ENCODE results near the gene SH3RF3.

SH3RF3 gene

DNA sequence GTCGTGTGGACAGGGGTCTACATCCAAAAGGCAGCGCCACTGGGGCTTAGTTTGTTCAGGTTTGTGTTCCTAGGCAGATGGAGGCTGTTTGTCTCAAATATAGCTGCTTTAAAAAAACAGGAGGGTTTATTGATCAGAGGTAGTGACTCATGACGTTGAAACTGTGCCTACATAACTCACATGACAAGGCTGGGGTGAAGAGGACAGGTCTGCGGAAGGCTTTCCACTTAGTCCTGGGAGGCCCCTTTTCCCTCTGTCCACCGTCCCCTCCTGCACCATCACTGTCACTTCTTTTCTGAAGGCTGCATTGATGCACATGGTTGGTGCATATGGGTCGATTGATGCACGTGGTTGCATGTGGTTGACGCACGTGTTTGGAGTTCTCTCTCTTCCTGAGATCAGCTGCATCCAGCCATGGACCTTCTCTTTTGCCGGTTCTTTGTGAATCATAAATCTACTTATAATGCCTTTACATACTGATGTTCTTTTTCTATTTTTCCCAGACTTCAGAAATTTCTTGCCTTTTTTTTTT, 10.9 kb downstream of the SH3RF3 start:
- DNase-seq: no peak

DNA sequence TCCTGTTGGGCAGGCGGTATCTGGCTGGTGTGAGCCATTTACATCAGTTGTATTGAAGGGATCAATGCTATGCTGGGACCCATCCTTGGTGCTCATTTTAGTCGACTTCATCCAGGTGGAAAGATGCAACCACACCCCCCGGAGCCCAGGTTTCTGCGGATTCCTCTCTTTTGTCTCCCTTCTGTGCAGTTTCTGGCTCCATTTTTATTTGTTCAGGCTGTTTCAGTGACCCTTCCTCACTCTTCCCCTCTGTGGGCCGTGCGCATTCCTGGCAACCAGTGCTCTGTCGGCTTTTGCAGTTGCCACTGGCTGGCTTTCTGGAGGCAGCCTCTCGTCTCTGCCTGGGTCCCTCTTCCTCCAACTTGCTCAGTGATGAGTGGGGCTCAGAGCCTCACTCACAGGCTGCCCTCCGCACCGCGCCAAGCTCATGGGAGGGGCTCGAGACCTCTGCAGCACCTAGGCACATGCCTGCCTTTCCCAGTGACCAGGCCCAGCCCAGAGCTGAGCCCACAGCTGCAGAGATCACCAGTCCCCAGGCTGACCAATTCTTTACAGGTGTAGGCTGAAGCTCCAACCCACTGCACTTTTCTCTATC, 12.1 kb downstream of the SH3RF3 start:
- no peak for DNase-seq

DNA sequence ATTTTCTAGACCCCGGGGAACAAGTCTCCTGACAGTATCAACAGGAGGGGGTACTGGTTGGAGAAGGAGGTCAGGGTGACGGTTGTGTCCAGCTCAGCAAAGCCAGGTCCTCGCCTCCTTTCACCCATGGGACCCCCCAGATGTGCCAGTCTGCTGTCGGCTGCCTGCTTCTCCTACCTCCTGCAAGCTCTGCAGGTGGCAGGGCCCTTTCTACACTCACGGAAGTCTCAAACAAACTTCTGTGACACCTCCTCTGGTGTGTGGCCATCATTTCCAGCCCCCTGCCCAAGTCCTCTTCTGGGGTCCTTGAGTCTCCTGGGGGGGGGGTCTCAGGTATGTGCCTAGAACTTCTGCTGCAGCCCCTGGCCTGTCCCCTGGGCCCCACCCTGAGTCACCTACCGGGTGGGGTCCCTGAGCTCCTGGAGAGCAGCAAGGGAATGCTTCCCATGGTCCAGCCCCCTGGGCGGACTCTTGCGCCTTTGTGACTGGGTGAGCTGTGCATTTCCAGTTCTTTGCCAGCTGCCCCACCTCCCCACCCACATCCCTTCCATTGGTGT, 12.8 kb downstream of the SH3RF3 start:
- DNase-seq: no peak

DNA sequence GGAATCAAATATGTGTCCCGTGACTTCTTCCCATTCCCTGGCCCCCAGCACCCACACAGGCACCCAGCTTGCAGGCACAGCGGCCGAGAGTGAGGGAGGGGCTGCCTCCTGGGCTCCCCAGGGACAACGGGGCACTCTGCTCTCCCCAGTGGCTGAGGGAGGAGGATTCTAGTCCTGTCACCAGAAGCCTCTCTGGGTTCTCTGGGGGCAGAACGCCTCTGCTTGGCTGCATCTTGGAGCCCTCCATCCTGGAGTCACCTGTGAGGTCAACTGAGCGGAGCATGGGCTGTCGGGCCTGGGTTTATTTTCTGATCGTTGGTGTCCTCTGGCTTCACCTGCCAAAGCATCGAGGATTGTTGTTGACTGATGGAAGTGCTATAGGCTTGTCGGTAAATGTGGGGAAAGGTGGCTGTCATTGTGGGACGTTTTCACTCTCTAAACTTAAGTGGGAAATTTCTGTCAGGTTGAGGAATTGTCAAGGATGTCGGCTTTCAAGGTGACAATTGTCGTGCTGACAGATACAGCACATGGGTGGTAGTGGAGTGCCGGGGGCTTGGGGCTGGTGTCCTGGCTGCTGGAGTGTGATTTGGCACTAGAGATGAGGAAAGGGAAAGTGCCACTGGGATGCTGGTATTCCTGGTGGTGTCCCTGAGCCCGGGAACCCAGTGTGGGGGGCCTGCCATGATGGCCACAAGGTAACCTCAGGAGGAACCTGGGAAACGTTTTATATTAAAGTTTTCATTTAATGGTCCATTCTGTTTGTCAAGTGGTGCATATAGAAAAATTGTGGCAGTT, 13.6 kb downstream of the SH3RF3 start:
- no peak for DNase-seq

DNA sequence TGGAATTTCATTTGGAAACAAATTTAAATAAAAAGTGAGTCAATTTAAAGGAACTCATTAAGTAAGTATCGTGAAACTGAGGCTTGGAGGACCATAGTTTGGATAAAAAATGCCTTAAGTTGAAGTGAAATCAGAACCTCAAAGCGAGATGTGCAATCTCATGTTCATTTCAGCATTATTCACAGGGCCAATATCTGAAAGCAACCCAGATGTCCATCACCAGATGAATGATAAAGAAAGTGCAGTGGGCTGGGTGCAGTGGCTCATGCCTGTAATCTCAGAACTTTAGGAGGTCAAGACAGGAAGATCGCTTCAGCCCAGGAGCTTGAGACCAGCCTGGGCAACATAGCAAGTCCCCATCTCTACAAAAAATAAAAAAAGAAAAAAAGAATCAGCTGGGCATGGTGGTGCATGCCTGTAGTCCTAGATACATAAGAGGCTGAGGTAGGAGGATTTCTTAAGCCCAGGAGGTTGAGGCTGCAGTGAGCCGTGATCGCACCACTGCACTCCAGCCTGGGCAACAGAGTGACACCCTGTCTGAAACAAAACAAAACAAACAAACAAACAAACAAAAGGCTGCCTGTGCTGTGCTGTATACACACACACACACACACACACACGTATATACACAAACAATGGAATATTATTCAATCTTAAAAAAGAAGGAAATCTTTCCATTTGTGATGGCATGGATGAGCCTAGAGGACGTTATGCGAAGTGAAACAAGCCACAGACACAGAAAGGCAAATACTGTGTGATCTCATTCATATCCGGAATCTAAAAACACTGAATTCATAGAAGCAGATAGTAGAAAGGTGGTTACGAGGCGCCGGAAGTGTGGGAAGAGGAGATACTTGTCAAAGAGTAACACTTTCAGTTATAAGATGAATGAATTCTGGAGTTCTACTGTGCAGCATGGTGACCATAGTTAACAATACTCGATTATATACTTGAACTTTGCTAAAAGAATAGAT, 14.5 kb downstream of the SH3RF3 start:
- DNase-seq: no peak

DNA sequence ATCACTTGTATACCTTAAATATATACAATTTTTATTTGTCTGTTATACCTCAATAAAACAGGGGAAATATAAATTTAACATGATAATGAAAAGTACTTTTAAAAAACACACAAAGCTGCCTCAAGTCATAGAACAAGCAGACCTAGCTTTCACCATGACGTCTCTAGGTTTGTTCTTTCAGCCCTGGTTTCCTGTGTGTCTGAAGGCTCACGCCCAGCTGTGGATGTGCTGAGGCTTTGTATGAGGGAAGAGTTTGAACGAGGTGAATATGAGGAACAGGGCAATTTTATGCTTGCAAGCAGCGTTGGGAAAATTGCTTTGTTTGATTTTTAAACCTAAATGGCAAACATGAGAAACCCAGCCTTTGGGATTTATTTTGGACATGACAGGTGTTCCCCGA, 15.3 kb downstream of the SH3RF3 start:
- no peak for DNase-seq

DNA sequence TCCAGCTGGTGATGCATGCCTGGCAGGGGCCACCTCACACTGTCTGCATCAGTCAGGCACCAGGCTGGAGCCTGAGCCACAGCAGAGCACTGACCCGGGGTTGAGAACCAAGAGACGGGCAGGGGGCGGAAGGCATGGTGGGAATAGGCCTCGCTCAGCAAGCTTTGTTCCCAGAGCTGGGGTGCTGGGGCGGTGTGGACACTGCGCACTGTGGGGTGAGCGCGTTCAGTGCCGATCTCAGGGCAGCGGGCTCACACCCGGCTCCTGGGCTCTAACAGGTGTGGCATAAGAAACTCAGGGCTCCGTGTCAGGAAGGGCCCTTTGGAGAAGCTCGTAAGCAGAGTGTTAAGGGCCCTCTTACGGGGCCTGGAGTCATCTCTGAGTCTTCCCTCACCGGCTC, 15.7 kb downstream of the SH3RF3 start:
- no peak for DNase-seq

DNA sequence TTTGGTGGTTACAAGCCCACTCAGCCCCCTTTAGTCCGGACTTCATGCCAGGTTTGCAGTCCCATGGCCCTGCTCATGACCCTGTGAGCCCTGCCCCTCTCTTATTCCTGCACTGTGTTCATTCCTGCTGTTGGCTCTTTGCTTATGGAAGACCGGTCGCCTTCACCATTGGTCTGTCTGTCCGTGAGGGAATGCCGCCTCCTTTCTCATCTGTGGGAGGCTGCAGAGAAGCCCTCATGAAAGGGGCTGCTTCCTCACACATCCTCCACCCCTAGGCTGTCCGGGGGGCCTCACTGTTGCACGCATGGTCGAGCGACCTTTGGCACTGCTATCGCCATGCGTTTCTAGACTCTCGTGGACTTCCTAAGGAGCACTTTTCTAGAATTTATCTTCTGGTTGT, 16.3 kb downstream of the SH3RF3 start:
- no peak for DNase-seq

DNA sequence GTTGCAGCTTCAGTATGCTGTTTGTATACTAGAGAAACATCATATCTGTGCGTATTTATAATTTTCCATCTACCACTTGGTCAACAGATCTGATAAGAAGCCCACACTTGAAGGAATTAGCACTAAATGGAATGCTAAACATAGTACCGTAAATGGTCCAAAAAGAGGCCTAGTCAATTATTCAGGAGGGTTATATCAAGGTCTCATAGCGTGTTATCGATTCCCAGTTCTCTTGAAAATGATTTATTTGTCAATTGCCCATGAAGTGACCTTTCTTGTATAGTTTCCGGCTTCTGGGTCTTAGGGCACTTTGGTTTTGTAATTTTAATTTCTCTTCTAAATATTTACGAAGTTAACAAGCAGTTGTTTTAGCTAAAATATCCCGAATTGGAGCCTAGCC, 18.4 kb downstream of the SH3RF3 start:
- no peak for DNase-seq

DNA sequence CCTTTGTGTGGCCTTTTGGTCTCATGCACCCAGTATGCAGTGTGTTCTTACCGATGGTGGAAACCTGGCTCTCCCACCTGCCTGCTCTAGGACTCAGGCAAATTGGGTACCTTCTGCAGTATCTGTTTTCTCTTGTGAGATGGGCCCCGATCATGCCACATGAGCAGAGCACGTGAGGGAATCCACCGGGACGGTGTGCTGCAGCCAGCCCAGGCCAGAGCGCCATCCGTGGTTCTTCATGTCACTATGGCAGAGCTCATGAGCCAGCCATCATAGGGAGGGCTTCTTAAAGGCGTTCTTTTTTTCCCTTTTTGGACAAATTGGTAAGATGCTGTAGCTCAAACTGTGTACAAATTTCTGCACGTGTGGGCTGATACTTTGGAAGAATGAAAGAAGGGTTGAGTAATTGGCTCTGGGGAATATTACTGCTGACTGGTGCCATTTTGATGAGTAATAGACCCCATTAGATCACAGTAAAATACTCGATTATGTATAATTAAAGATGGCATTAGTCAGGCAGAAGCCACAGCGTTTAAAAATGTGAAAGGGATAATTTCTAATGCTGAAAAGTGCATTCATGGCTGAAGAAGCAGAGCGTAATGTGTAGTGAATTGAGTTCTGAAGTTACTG, 19.2 kb downstream of the SH3RF3 start:
- no peak for DNase-seq

DNA sequence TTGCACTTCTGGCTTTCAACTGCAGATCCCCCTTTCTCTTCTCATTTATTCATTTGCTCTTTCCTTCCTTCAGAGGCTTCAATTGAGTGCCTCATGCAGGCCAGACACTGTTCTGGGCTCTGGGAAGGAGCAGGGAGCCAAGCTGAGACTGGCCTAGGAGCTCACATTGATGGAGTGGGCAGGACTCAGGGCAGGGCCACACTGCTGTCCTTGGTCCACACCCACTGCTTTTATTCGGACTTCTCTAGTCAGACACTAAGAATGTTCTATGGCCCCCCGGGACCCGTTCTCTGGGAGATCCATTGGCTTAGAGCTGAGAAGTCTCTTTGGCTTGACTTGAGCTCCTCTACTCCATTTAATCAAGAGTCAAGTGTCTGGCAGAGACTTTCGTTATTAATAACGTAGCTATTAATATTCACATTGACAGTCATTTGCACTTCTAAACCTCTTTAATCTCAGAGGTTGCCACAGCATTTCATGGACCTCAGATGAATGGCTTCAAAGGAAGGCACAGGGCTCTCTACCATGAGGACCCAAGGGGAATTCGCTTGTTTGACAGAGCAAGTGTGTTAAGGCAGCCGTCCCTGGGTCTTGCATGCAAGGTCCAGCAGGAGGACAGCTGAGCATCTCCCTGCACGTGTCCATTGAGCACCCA, 20.1 kb downstream of the SH3RF3 start:
- no peak for DNase-seq

DNA sequence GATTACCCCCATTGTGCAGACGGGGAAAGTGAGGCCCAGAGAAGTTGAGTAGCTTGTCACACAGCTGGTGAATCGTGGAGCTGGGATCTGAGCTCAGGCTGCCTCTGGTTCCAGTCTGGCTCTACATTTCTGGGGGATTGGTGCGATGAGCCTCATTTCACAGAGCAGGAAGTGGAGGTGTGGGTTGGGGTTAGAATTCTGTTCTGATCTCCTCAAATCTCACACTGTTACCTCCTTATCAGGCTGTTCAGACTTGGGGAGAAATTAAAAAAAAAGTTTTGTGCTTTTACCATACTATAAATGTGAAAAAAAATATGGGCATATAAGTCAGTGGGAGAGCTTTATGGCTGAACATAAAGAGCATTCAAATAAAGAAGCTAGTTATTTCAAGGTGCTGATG, 21.6 kb downstream of the SH3RF3 start:
- no peak for DNase-seq

DNA sequence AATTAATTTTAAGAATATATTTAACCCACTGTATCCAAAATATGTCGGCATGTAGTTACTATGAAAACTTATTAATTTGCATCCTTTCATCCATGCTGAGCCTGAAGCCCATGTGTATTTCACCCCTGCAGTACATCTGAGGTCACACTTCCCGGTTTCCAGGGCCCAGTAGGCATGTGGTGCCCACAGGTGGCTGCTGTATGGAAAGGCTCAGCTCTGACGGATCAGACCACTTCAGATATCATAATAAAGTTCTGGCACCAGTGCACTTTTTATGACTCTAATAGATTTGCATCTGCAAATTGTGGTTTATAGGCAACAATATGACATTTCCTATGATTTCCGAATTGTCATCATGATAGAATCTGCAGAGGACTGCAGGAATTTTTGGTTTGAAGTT, 22.5 kb downstream of the SH3RF3 start:
- DNase-seq: no peak

DNA sequence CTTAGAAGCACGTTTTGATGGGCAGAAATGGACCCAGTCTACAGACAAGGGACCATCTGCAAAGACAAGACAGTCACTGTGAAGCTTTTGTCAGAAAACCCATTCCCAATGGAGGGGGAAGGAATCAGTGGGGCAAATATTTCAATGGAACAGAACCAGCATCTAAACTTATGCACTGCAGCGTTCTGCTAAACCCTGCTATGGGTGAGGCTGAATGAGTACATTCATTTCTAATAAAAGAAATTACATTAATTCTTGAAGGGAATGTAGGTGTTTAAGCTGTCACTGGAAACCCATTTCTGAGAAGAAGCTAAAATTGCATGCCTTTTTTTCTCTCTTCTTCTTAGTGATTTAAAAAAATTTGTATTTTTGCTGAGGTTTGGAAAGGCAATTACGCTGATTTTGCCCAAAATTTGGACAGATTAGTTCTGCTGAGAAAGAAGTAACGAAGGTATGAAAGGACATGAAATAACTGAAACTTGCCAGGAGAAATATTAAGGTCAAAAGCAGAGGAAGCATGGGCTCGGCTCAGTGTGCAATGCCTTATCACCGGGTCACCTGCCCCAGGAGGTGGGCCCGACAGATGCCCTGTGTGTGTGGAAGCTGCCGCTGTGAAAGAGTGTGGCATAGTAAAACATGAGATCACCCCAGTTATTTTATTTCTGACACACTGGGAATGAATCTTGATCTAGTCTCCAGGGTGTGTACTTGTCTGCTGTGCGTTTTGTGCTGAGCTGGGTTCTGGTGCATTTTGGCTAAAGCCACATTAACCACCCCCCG, 24.2 kb downstream of the SH3RF3 start:
- no peak for DNase-seq

DNA sequence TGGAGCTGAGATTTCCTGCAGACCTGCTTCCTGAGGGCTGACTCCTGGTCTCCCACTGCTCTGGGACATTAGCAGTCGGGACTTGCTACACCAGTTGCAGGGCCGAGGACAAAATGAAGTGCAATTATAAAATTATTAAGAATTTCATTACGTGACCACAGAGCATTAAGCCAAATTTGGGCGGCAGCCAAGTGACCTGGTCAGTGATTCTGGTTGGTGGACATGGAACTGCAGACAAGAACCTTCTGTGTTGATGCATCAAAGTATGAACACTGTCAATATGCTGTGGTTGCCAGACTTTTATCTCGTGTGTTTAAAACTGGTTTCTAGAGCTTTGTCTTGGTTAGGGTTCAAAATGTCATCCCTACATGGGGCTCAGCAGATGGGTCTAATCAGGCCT, 24.8 kb downstream of the SH3RF3 start:
- DNase-seq: no peak

DNA sequence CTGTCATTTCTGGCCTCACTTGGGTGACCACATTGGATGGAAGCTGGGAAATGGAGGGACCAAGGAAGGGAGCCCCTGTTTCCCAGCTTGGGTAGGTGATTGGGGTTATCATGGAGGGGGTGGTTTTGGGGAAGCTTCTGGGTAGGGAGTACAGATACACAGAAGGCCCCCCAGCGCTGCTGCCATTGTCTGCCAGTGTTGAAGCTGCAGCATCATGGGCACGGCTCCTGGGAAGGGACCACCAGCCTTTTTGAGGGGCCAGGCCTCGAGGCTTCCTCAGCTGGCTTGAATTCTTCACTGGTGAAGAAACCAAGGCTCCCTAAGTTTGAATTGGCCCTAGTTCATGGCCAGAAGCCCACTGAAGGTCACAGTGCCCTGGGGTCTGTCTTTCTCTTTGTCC, 25.2 kb downstream of the SH3RF3 start:
- no peak for DNase-seq

DNA sequence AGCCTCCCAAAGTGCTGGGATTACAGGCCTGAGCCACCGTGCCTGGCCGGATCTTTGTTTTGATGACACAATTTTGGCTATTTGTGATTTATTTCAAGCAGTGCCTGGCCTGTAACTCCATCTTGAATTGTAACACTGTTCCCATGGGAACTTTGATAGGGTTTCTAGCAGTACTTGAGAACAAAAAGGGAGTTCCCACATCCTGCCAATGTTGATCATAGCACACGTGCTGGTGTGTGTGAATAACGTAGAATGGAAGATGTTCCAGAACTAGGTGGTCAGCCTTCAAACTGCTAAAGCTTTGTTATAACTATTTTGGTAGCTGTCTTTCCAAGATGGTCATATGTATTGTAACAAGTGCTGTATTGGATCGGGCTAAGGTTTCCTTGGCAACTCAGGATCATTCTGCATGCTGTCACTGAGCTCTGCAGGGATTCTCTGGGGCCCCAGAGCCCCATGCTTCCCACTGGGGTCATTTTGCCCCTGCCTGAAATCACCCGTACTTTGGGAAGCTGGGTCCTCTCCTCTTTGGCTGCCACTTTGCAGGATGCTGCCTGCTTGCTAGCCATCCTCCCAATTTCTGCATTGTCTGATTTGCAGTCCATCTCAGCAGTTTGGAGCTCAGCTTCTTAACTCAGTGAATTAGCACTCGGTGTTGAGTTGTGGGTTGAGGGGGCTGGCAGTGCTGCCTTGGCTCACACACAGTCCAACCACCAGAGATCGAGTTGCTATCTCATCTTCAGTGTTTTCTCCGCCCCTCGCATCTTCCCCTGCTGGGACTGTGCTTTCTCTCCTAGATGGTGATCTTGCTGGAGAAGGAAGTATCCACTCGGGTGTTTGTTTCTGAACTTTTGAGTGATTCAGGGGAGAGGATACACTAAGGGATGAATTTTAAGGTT, 26.8 kb downstream of the SH3RF3 start:
- DNase-seq: no peak

DNA sequence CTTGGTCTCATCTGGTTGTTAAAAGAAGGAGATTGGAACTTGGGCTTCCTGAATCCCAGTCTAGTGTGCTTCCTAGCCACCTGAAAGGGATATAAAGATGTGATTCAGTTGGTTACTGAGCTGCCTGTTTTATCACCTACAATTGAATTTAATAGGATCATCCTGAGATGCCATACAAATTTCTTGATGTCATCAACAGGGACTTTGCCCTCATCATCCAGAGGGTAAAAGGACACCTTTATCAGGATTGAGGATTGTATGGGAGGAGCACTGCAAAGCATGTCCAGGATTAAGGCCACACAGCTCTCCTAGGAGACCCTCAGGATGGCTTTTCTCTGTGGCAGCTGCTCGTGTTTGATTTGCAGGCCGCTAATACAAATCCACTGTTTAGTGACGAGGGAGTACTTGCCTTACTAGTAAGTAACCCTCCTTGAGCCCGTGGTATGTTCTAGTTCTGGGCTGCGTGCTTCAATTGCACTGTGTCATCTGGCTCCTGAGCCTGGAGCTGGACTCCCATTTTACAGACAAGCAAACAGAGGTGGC, 28.6 kb downstream of the SH3RF3 start:
- DNase-seq: no peak

DNA sequence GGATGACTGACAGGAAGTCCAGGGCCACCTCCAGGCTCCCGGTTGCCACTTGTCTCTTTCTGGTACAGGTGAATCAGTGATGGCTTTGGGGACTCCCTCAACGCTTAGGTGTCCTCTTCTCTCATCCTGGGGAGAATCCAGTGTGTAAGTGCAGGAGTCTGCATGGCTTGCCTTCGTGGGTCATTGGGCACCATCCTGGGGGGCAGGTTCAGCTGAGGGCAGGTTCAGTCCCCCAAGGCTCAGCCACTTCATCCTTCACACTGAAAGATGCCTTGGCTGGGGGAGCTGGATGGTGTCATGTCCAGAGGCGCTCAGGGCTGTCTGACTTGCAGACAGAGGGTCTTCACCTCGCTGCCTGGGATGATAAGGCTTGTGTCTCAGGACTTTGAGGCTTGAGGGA, 29.2 kb downstream of the SH3RF3 start:
- no peak for DNase-seq

DNA sequence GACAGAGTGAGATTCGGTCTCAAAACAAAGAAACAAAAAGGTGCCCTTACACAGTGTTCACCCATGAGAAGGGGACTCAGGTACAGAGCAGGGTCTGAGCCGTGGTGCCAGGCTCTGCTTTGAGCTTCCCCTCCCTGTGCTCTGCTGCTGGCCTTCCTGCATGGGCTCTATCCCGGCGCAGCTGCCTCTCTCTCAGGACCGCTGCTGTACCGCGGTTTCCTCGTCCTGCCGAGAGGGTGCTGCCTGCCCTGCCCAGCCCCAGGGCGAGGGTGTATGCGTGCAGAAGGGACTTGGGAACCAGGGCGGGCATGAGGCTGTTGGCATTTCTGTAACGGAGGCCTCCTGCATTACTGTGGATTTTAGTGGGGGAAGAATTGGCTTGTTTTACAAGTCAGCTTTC, 30.1 kb downstream of the SH3RF3 start:
- DNase-seq: no peak

Measured in inflammatory macrophage (primary cell).